GM19455 (cell line): ENCODE data around the gene ANKEF1.
"Not testable (repeated sequence)": the region's sequence is repeated elsewhere in the genome, so short reads cannot be mapped to it uniquely, and the experiment has no call there.

Source experiments
- ATAC-seq: cut with Tn5 transposase; IDR thresholded peaks from one replicate; pipeline ENCODE4 v1.9.1; 2021; ENCODE audit not compliant: unreplicated experiment

Gene ANKEF1

GRCh38 chr20:10031451-10032215, 3.2 kb upstream of the ANKEF1 start:
- not testable (repeated sequence) for ATAC-seq

DNA sequence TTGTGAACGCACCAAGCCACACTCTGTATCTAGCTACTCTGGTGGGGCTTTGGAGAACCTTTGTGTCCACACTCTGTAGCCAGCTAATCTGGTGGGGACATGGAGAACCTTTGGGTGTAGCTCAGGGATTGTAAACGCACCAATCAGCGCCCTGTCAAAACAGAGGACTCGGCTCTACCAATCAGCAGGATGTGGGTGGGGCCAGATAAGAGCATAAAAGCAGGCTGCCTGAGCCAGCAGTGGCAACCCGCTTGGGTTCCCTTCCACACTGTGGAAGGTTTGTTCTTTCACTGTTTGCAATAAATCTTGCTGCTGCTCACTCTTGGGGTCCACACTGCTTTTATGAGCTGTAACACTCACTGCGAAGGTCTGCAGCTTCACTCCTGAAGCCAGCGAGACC, 2.5 kb upstream of the ANKEF1 start:
- ATAC-seq = not testable (repeated sequence)

DNA sequence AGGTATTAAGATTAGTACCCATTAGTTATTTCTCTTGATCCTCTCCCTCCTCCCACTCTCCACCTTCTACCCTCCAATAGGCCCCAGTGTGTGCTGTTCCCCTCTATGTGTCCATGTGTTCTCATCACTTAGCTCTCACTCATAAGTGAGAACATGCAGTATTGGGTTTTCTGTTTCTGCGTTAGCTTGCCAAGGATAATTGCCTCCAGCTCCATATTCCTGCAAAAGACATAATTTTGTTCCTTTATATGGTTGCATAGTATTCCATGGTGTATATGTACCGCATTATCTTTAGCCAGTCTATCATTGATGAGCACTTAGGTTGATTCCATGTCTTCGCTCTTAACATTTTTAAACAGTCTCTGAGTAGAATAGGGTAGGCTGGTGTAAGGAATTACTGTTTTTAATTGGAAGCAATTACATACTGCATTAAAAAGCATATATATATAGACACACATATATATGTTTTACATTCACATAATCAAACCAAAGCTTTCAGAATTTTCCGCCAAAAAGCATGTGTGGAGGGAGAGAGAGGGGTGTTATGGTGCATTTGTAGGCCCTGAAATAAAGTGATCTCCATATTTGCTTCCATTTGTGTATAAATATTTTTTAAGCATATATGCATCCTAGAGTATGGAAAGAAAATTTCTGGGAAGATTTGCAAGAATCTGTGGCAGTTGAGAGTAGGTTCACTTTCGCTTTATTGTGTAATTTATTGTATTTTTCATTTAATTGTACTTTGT, 709 bp upstream of the ANKEF1 start:
- ATAC-seq = no peak

DNA sequence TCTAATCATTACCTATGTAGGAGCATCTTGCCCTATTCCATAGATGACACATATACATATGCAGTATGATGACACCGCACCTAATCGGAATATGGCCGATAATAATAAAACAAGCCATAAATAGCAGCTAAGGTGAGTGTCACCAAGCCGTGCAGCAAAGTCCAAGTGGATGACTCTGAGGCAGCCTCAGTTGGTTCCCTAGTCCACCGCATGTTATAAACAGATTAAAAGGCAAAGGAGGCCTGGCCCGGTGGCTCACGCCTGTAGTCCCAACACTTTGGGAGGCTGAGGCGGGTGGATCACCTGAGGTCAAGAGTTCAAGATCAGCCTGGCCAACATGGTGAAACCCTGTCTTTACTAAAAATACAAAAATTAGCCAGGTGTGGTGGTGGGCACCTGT, 1.5 kb downstream of the ANKEF1 start:
- ATAC-seq = not testable (repeated sequence)

DNA sequence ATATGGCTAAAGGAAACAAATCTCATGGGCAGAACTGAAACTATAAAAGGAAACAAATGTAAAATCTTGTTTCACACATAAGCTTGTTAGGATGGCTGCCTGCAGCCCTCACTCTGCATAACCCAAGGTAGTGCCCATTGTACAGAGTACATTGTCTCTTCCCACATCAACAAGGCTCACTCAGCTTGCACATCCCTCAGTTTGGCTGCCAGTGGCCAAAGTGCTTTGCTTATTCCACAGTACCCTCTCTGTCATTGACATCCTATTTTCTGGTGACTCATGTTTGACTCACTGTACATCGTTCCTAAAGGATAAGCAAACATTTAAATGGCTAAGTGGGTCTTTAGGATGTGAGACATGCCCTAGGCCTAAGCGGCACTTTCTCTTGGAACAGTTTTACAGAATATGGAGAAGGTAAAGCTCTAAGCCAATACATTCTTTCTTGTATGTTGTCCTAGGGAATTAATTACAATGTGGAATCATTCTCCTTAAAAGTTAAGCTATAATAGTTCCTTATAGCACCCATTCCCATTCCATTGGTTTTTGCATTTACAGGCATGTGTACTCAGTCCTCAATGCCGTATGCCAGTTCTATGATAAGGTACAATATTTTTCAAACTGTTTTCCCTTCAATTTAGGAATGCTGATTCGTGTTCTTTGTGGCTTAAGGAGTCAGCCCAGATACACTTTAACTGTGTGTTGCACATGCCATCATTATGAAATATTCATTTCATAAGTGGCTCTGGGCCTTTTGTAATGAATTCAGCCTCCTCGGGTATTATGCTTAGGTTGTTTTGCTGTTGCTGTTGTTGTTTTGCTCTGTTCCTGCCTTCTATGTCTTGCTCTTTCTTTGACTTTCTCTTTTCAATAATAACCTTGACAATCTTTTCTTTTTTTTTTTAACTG, 5.5 kb downstream of the ANKEF1 start:
- ATAC-seq = no peak

DNA sequence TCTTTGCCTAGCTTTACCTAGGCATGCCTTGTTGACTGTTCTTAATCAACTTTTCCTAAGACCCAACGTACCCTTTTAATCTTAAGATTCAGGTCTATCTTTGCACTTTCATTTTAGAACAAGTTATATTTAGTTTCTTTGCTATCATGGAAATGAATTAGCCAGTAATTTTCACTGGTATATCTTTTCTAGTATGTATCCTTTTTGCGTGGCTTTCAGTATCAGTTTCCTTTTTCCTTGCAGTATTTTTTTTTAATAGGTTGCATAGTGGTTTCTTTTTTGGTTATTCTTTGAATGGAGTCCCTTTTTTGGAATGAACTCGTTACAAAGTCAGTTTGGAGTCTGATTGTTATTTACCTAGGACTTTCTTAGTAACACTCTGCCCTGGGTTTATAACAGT, 7.3 kb downstream of the ANKEF1 start:
- ATAC-seq = no peak

GRCh38 chr20:10047427-10047826, 12.6 kb downstream of the ANKEF1 start:
- no peak for ATAC-seq

- no peak for ATAC-seq
Observed at GRCh38 chr20:10051185-10051584, 16.4 kb downstream of the ANKEF1 start.

DNA sequence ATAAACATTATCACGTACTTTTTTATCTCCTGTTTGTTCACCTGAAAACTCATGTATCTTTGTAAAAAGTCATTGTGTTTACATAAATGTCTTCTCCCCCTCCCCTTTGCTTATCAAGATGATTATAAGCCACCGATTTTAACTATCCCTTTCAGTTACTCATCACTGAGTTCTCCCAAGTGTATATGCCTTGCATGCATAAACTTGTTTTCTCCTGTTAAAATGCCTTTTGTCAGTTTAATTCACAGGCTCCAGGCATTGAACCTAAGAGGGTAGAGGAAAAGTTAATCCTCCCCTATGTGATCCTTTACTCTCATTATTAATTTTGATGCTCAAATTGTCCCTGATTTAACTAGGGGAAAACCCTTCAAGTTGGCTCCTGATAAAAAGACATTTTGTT, 24.2 kb downstream of the ANKEF1 start:
- ATAC-seq = no peak

DNA sequence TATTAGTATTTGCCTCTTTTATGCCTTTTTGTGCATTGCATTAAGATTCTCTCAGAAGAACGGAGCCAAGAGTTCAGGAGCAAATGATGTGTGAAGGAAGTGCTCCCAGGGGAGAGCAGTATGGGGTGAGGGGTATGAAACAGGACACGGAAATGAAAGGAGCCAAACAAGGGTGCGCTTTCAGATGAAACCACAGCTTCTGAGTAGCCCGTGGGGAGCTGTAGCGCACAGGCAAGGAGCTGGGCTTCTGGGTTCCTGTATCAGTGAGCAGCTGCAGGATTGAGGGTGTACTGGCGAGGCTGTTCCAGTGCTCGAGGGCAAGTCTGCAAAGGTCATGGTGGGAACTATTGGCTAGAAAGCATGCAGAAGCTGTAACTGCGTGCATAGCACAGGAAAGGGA, 25.4 kb downstream of the ANKEF1 start:
- peak; percentile 62 for ATAC-seq

- no peak for ATAC-seq
Observed at GRCh38 chr20:10061641-10062040, 26.9 kb downstream of the ANKEF1 start.

DNA sequence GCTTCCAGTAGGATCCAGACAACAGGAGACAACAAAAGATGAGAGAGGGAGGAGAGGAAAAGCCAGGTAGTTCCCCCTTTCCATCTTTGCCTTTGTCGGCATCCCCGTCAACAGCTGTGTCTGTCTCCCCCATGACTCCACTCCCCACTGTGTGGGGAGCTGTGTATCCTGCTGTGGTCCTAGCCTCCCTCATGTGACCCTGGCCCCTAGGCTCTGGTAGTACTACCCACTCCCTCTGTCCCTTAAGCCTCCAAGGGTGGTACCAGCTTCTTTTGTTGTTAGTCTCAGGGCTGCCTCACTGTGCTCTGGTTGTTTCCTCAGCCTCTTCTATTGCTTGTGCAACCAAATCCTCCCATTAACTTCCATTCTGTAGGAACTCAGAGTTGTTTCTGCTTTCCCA, 28.7 kb downstream of the ANKEF1 start:
- no peak for ATAC-seq

- ATAC-seq = no peak
Observed at GRCh38 chr20:10064611-10065010, 29.8 kb downstream of the ANKEF1 start.

GRCh38 chr20:10065154-10065833, 30.5 kb downstream of the ANKEF1 start:
- no peak for ATAC-seq

GRCh38 chr20:10067321-10067720, 32.5 kb downstream of the ANKEF1 start:
- ATAC-seq = no peak

GRCh38 chr20:10074513-10074912, 39.7 kb downstream of the ANKEF1 start:
- no peak for ATAC-seq

- no peak for ATAC-seq
Observed at GRCh38 chr20:10075606-10076005, 40.8 kb downstream of the ANKEF1 start.

GRCh38 chr20:10076126-10077080, 41.6 kb downstream of the ANKEF1 start:
- no peak for ATAC-seq

- no peak for ATAC-seq
Observed at GRCh38 chr20:10077081-10077471, 42.3 kb downstream of the ANKEF1 start.

GRCh38 chr20:10077886-10078285, 43.1 kb downstream of the ANKEF1 start:
- no peak for ATAC-seq
